NCI-H146 (cell line): ENCODE data around the gene BFSP2.
"Not testable (repeated sequence)": the region's sequence is repeated elsewhere in the genome, so short reads cannot be mapped to it uniquely, and the experiment has no call there.

Source experiments
- DNase-seq: peaks from one replicate; lab custom pipeline; 2025; lab: John Stamatoyannopoulos, UW

Gene BFSP2

GRCh38 chr3:133457465-133458067 is 57.7 kb downstream of the BFSP2 start:
- no peak for DNase-seq

GRCh38 chr3:133459400-133459799 is 59.5 kb downstream of the BFSP2 start:
- no peak for DNase-seq

- no peak for DNase-seq
These were observed 61.0 kb downstream of the BFSP2 start for GRCh38 chr3:133460809-133461208.

- DNase-seq: no peak
These were observed 61.4 kb downstream of the BFSP2 start for GRCh38 chr3:133461291-133461690.

- DNase-seq: peak; percentile 31
These were observed 63.5 kb downstream of the BFSP2 start for GRCh38 chr3:133463347-133463860.

- peak; percentile 83 for DNase-seq
These were observed 64.7 kb downstream of the BFSP2 start for GRCh38 chr3:133464573-133464972.

GRCh38 chr3:133466531-133467386 is 66.9 kb downstream of the BFSP2 start:
- no peak for DNase-seq

GRCh38 chr3:133467780-133468179 is 67.9 kb downstream of the BFSP2 start:
- DNase-seq: no peak

- DNase-seq: no peak
These were observed 68.4 kb downstream of the BFSP2 start for GRCh38 chr3:133468251-133468721.

GRCh38 chr3:133469140-133469731 is 69.4 kb downstream of the BFSP2 start:
- no peak for DNase-seq

GRCh38 chr3:133472242-133472641 is 72.4 kb downstream of the BFSP2 start:
- DNase-seq: no peak

- no peak for DNase-seq
These were observed 73.0 kb downstream of the BFSP2 start for GRCh38 chr3:133472889-133473288.

- not testable (repeated sequence) for DNase-seq
These were observed 73.8 kb downstream of the BFSP2 start for GRCh38 chr3:133473472-133474191.

GRCh38 chr3:133474251-133474801 is 74.5 kb downstream of the BFSP2 start:
- peak; percentile 61 for DNase-seq

GRCh38 chr3:133474817-133475216 is 75.0 kb downstream of the BFSP2 start:
- no peak for DNase-seq

GRCh38 chr3:133475245-133476010 is 75.6 kb downstream of the BFSP2 start:
- DNase-seq: no peak

GRCh38 chr3:133476971-133477375 is 77.1 kb downstream of the BFSP2 start:
- DNase-seq: peak; percentile 95

- DNase-seq: no peak
These were observed 77.6 kb downstream of the BFSP2 start for GRCh38 chr3:133477487-133477886.

GRCh38 chr3:133478624-133479023 is 78.8 kb downstream of the BFSP2 start:
- DNase-seq: peak; percentile 73

GRCh38 chr3:133479401-133479800 is 79.5 kb downstream of the BFSP2 start:
- DNase-seq: no peak
